GM10266 (cell line): ENCODE measurements around the gene DNAH11.

Experiments
- DNase-seq: peaks from one replicate; pipeline ENCODE4 v3.0.0; 2012; ENCODE audit errors: extremely low spot score
- CTCF ChIP-seq: IDR thresholded peaks from 2 replicates; pipeline ENCODE4 v1.5.1; 2012; ENCODE audit warnings: mild to moderate bottlenecking, low read depth; ENCODE audit not compliant: control insufficient read depth, insufficient read depth; ENCODE audit errors: missing control alignments

The DNAH11 gene

GRCh38 chr7:21603972-21604749, 61.3 kb downstream of the DNAH11 start:
- TF ChIP-seq CTCF: no peak
- DNase-seq: peak; percentile 18

- no peak for DNase-seq
- TF ChIP-seq CTCF: no peak
Observed at GRCh38 chr7:21605008-21605585, 62.3 kb downstream of the DNAH11 start.

- TF ChIP-seq CTCF: no peak
- no peak for DNase-seq
Observed at GRCh38 chr7:21608465-21608864, 65.6 kb downstream of the DNAH11 start.

- no peak for DNase-seq
- TF ChIP-seq CTCF: no peak
Observed at GRCh38 chr7:21611129-21611528, 68.3 kb downstream of the DNAH11 start.

- no peak for TF ChIP-seq CTCF
- no peak for DNase-seq
Observed at GRCh38 chr7:21616091-21616490, 73.3 kb downstream of the DNAH11 start.

GRCh38 chr7:21616796-21617436, 74.1 kb downstream of the DNAH11 start:
- no peak for TF ChIP-seq CTCF
- no peak for DNase-seq

GRCh38 chr7:21617513-21617912, 74.7 kb downstream of the DNAH11 start:
- no peak for DNase-seq
- no peak for TF ChIP-seq CTCF
